Keratinocyte (primary cell): ENCODE data around the gene LRRC28.

Experiments
- EZH2 ChIP-seq: IDR thresholded peaks from one replicate; pipeline ENCODE4 v1.6.1; 2012; ENCODE audit warnings: inconsistent platforms, mild to moderate bottlenecking, low read length, moderate library complexity
- TF ChIP-seq, protein P1 (sequence below), 3 experiments: IDR thresholded peaks in 1 of 3; conservative IDR thresholded peaks in 1 of 3; optimal IDR thresholded peaks in 1 of 3; 2 replicates in 2 of 3; 3 replicates in 1 of 3; pipeline versions ENCODE3 to v1.5.1; 2011; ENCODE audit warnings: low read length in 3 of 3, mild to moderate bottlenecking in 3 of 3, moderate library complexity in 2 of 3, control low read depth in 1 of 3, inconsistent platforms in 1 of 3; ENCODE audit not compliant: insufficient read depth in 2 of 3; ENCODE audit errors: extremely low read depth in 1 of 3

DNA sequence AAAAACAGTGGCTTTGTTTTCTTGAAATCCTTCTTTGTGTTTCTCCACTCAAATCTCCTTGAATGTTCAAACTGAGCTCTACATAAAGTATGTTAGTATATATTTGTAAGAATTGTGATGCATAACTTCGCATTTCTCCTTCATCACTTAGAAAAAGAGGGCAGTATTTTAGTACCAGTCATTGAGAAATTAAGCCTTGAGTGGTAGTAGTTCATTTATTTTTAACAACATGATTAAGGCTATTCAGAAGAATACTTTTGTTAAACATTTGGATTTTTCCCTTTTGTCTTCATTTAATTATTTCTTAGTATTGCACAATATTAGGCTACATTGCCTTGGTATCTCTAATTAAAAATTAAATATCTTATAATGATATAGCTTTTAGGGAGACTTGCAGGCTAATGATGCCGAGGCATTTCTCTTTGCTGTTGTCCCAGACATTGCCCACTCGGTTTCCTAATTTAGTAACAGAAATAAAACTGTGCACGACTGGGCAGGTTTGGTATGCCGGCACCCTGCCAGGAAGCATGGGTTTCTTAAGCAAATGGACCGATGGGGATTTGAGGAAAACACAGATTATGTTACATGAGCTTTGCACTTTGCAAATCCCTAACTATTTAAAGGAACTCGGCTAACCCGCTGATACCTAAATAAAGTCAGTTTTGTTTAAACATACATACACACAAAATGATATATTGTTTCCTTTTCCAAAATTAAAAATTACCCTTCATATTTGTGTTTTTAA is 54.7 kb downstream of the LRRC28 start:
- TF ChIP-seq, protein P1, sequence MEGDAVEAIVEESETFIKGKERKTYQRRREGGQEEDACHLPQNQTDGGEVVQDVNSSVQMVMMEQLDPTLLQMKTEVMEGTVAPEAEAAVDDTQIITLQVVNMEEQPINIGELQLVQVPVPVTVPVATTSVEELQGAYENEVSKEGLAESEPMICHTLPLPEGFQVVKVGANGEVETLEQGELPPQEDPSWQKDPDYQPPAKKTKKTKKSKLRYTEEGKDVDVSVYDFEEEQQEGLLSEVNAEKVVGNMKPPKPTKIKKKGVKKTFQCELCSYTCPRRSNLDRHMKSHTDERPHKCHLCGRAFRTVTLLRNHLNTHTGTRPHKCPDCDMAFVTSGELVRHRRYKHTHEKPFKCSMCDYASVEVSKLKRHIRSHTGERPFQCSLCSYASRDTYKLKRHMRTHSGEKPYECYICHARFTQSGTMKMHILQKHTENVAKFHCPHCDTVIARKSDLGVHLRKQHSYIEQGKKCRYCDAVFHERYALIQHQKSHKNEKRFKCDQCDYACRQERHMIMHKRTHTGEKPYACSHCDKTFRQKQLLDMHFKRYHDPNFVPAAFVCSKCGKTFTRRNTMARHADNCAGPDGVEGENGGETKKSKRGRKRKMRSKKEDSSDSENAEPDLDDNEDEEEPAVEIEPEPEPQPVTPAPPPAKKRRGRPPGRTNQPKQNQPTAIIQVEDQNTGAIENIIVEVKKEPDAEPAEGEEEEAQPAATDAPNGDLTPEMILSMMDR (optimal IDR thresholded peaks at IDR 0.05 in 1 of 3, IDR thresholded peaks at IDR 0.05 in 1 of 3, conservative IDR thresholded peaks at IDR 0.05 in 1 of 3; ENCODE audit: extremely low read depth in 1 of 3, insufficient read depth in 2 of 3, low read length in 3 of 3): no peak
- TF ChIP-seq EZH2: no peak
